ENCODE measurements around the gene DMAC2L. TPM values are rescaled to one million over a fixed set of nuclear protein-coding genes. Genes with fewer than 3 reads are reported as not detected.
"Not testable (repeated sequence)": the region's sequence is repeated elsewhere in the genome, so short reads cannot be mapped to it uniquely, and the experiment has no call there.

DMAC2L gene
- total and polyA plus RNA-seq, 2 experiments from 2014 or later: 7.8 to 12.3 TPM

DNA sequence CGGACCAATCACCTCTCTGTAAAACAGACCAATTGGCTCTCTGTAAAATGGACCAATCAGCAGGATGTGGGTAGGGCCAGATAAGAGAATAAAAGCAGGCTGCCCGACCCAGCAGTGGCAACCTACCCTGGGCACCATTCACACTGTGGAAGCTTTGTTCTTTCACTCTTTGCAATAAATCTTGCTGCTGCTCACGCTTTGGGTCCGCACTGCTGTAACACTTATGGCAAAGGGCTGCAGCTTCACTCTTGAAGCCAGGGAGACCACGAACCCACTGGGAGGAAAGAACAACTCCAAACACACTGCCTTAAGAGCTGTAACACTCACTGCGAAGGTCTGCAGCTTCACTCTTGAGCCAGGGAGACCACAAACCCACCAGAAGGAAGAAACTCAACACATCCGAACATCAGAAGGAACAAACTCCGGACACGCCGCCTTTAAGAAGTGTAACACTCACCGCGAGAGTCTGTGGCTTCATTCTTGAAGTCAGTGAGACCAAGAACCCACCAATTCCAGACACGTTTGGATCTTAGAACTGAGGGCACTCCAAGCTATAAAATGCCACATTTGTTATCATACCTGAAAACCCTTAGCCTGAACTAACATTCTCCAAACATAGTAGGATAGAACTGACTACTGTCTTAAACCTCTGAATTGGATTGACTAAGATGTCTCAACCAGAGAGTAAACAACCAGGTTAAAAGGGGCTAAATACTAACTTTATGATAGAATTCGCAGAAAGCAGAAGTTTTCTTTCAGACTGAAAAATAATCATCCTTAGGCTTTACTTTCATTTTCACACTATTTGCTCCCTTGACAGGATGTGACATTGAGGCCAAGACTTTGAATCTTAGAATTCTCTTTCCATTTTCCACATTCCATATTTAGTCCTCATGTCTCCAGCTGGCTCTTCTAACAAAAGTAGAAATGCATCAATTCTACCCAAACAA, 50.9 kb downstream of the DMAC2L start:
- Histone ChIP-seq H3K9me2 (ENCODE audit: insufficient read depth) (no peaks in the 10 kb centered on the region), H3K27me3 (replicated peaks; ENCODE audit: insufficient read depth) (no peaks in the 10 kb centered on the region), H2AFZ (peak overlapping the region; percentile 99), H3F3A (ENCODE audit: insufficient read depth) (peaks cover 13% of the 10 kb centered on the region; the same call in 1 of the 2 replicates), H3K27ac (peak overlapping the region; percentile 77), H3K9me3 (ENCODE audit: low read depth) (no peaks in the 10 kb centered on the region), H3K79me2 (ENCODE audit: insufficient read depth) (no peaks in the 10 kb centered on the region), H3K4me2 (ENCODE audit: unreplicated experiment) (peak overlapping the region; percentile 85), H3K9ac (peak overlapping the region; percentile 66), H3K4me1 (ENCODE audit: insufficient read depth) (peaks cover 14% of the 10 kb centered on the region), H3K4me3 (peak overlapping the region; percentile 71), H4K20me1 (ENCODE audit: insufficient read depth) (no peaks in the 10 kb centered on the region), H3K36me3 (ENCODE audit: low read depth) (no peaks in the 10 kb centered on the region)
- 59 to 68% methylated on average over 14 of the region's 14 CpGs for WGBS, 2 experiments (ENCODE audit: low coverage in 1 of 2, low lambda C conversion rate in 2 of 2, missing lambda C conversion rate in 2 of 2)
- in situ Hi-C loops (cut with MboI): no loop called here
- DNase-seq: peak; percentile 44
- TF ChIP-seq EZH2 (IDR thresholded peaks at IDR 0.05; ENCODE audit: insufficient read depth, poor library complexity, severe bottlenecking) (no peak), EZH2phosphoT487 (IDR thresholded peaks at IDR 0.05; ENCODE audit: insufficient read depth, low read depth) (no peak)

DNA sequence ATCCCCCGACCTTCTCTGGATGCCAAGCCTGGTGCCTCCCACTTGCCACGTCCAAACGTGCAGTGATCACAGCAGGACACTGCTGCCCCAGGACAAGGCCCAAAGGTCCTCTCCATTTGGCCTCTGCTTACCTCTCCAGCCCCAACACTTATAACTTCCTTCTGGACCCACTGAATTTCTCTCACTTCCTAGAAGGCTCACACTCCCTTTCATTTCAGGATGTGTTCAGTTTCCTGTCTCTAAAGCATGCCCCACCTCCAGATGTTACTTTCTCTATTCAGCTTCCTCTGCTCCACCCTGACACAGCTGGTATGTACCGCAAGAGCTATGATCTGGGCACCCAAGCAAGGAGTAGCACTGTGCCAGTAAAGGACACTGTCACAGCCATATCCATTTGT, 51.6 kb downstream of the DMAC2L start:
- Histone ChIP-seq H3K4me2 (ENCODE audit: unreplicated experiment) (peak overlapping the region; percentile 85), H3K9ac (peak overlapping the region; percentile 66), H3K4me3 (peak overlapping the region; percentile 71), H3K36me3 (ENCODE audit: low read depth) (no peaks in the 10 kb centered on the region), H3F3A (ENCODE audit: insufficient read depth) (peaks cover 13% of the 10 kb centered on the region; the same call in 1 of the 2 replicates), H2AFZ (peak overlapping the region; percentile 99), H3K9me2 (ENCODE audit: insufficient read depth) (no peaks in the 10 kb centered on the region), H4K20me1 (ENCODE audit: insufficient read depth) (no peaks in the 10 kb centered on the region), H3K27me3 (replicated peaks; ENCODE audit: insufficient read depth) (no peaks in the 10 kb centered on the region), H3K27ac (peak overlapping the region; percentile 77), H3K4me1 (ENCODE audit: insufficient read depth) (peaks cover 14% of the 10 kb centered on the region), H3K9me3 (ENCODE audit: low read depth) (no peaks in the 10 kb centered on the region), H3K79me2 (ENCODE audit: insufficient read depth) (no peaks in the 10 kb centered on the region)
- DNase-seq: peak; percentile 69
- in situ Hi-C loops (cut with MboI): no loop called here
- WGBS, 2 experiments (ENCODE audit: low coverage in 1 of 2, low lambda C conversion rate in 2 of 2, missing lambda C conversion rate in 2 of 2): 3 to 5% methylated on average over 4 of the region's 4 CpGs
- no peak for TF ChIP-seq EZH2 (IDR thresholded peaks at IDR 0.05; ENCODE audit: insufficient read depth, poor library complexity, severe bottlenecking)
- no peak for TF ChIP-seq EZH2phosphoT487 (IDR thresholded peaks at IDR 0.05; ENCODE audit: insufficient read depth, low read depth)

DNA sequence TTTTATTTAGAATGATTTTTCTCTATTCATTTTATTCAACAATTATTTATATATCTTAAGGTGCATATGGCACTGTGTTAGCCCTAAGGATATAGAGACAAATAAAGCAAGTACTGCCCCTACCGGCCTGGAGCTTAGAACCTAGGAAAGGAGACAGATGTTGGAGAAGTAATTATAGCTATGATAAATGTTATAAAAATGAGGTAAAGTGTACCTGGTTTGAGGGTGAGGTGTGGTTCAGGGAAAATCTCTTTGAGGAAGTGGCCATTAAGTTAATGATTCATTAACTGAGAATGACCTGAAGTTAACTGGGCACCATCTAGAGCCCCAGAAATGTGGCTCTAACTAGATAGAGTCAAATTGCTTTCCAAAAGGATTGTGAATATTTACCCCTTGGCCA, 52.7 kb downstream of the DMAC2L start:
- Histone ChIP-seq H3K79me2 (ENCODE audit: insufficient read depth) (no peaks in the 10 kb centered on the region), H3K9ac (no peak overlapping the region), H3K9me3 (ENCODE audit: low read depth) (no peaks in the 10 kb centered on the region), H3K27ac (no peak overlapping the region), H3K4me2 (ENCODE audit: unreplicated experiment) (no peak overlapping the region), H3K4me3 (no peak overlapping the region), H3K36me3 (ENCODE audit: low read depth) (no peaks in the 10 kb centered on the region), H2AFZ (no peak overlapping the region), H3F3A (ENCODE audit: insufficient read depth) (peaks cover 13% of the 10 kb centered on the region; the same call in 1 of the 2 replicates), H3K27me3 (replicated peaks; ENCODE audit: insufficient read depth) (no peaks in the 10 kb centered on the region), H3K4me1 (ENCODE audit: insufficient read depth) (peaks cover 14% of the 10 kb centered on the region), H3K9me2 (ENCODE audit: insufficient read depth) (no peaks in the 10 kb centered on the region), H4K20me1 (ENCODE audit: insufficient read depth) (no peaks in the 10 kb centered on the region)
- no peak for TF ChIP-seq EZH2phosphoT487 (IDR thresholded peaks at IDR 0.05; ENCODE audit: insufficient read depth, low read depth)
- no peak for TF ChIP-seq EZH2 (IDR thresholded peaks at IDR 0.05; ENCODE audit: insufficient read depth, poor library complexity, severe bottlenecking)
- DNase-seq: no peak
- WGBS, 2 experiments (ENCODE audit: low coverage in 1 of 2, low lambda C conversion rate in 2 of 2, missing lambda C conversion rate in 2 of 2): 98 to 100% methylated on average over 1 of the region's 1 CpG
- in situ Hi-C loops (cut with MboI): no loop called here

DNA sequence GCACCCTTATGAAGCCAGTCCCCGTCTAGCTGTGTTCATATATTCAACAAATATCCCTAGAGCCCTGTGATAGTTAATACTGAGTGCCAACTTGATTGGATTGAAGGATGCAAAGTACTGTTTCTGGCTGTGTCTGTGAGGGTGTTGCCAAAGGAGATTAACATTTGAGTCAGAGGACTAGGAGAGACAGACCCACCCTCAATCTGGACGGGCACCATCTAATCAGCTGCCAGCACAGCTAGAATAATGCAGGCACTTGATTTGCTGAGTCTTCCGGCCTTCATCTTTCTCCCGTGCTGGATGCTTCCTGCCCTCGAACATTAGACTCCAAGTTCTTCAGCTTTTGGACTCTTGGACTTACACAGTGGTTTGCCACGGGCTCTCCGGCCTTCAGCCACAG, 53.4 kb downstream of the DMAC2L start:
- H3K4me2 ChIP-seq (ENCODE audit: unreplicated experiment); H3K27me3 ChIP-seq (replicated peaks; ENCODE audit: insufficient read depth); H3K4me3 ChIP-seq; in situ Hi-C loops (cut with MboI); H3K79me2 ChIP-seq (ENCODE audit: insufficient read depth); DNase-seq; H3K9ac ChIP-seq; H2AFZ ChIP-seq; H4K20me1 ChIP-seq (ENCODE audit: insufficient read depth); H3K9me3 ChIP-seq (ENCODE audit: low read depth); H3K27ac ChIP-seq; H3K36me3 ChIP-seq (ENCODE audit: low read depth); H3K9me2 ChIP-seq (ENCODE audit: insufficient read depth): not testable (repeated sequence)
- 58 to 62% methylated on average over 7 of the region's 7 CpGs for WGBS, 2 experiments (ENCODE audit: low coverage in 1 of 2, low lambda C conversion rate in 2 of 2, missing lambda C conversion rate in 2 of 2)
- Histone ChIP-seq H3K4me1 (ENCODE audit: insufficient read depth) (peaks cover 14% of the 10 kb centered on the region), H3F3A (ENCODE audit: insufficient read depth) (peaks cover 13% of the 10 kb centered on the region; the same call in 1 of the 2 replicates)
